Activated naive CD4-positive, alpha-beta T cell treated with anti-CD3 and anti-CD28 coated beads, Interleukin-2, amount 50 U/mL, for 16 hours (primary cell): ENCODE data around the gene PCDHB3.
A peak's percentile ranks its signal among the peaks of the same experiment; 100 is the strongest.
"Not testable (repeated sequence)": the region's sequence is repeated elsewhere in the genome, so short reads cannot be mapped to it uniquely, and the experiment has no call there.

Experiments
- DNase-seq: peaks from one replicate; pipeline ENCODE4 v3.0.0-alpha.2; 2020

The PCDHB3 gene

GRCh38 chr5:141100243-141100805 is at the start of gene PCDHB3:
TSS of gene PCDHB3 (plus strand) at chr5:141100473. CDS start at chr5:141100650, 177 bp downstream.
- no peak for DNase-seq

GRCh38 chr5:141050622-141051520 is 49.4 kb upstream of the PCDHB3 start, which contains the start of gene PCDHB1:
TSS of gene PCDHB1 (plus strand) at chr5:141051374. CDS start at chr5:141051471, 97 bp downstream.
- no peak for DNase-seq

GRCh38 chr5:141051521-141051866 is 48.8 kb upstream of the PCDHB3 start:
- no peak for DNase-seq

- DNase-seq = no peak
These were observed 22.4 kb upstream of the PCDHB3 start for GRCh38 chr5:141077826-141078225.

GRCh38 chr5:141082228-141082627 is 18.0 kb upstream of the PCDHB3 start:
- DNase-seq = no peak

- DNase-seq = peak; percentile 37
These were observed 15.7 kb upstream of the PCDHB3 start for GRCh38 chr5:141084487-141084989.

GRCh38 chr5:141094481-141095262 is 5.6 kb upstream of the PCDHB3 start, which contains the start of gene PCDHB2:
TSS of gene PCDHB2 (plus strand) at chr5:141094615. CDS start at chr5:141094791, 176 bp downstream.
- no peak for DNase-seq

GRCh38 chr5:141095263-141095641 is 5.0 kb upstream of the PCDHB3 start:
- no peak for DNase-seq

GRCh38 chr5:141096181-141096580 is 4.1 kb upstream of the PCDHB3 start:
- not testable (repeated sequence) for DNase-seq

- not testable (repeated sequence) for DNase-seq
These were observed 3.7 kb upstream of the PCDHB3 start for GRCh38 chr5:141096586-141096985.

GRCh38 chr5:141101059-141101458 is 786 bp downstream of the PCDHB3 start:
- no peak for DNase-seq

- not testable (repeated sequence) for DNase-seq
These were observed 1.8 kb downstream of the PCDHB3 start for GRCh38 chr5:141102070-141102469.

- not testable (repeated sequence) for DNase-seq
These were observed 2.2 kb downstream of the PCDHB3 start for GRCh38 chr5:141102471-141102870.

- no peak for DNase-seq
These were observed 5.1 kb downstream of the PCDHB3 start for GRCh38 chr5:141105350-141105749.

GRCh38 chr5:141119250-141119649 is 19.0 kb downstream of the PCDHB3 start:
- no peak for DNase-seq

GRCh38 chr5:141121563-141121962 is 21.3 kb downstream of the PCDHB3 start, which contains the start of gene PCDHB4:
TSS of gene PCDHB4 (plus strand) at chr5:141121818. CDS start at chr5:141121999, 181 bp downstream.
- no peak for DNase-seq

- DNase-seq = no peak
These were observed 21.7 kb downstream of the PCDHB3 start for GRCh38 chr5:141121985-141122384.

GRCh38 chr5:141123396-141124135 is 23.3 kb downstream of the PCDHB3 start:
- DNase-seq = not testable (repeated sequence)

- no peak for DNase-seq
These were observed 27.0 kb downstream of the PCDHB3 start for GRCh38 chr5:141127305-141127704.

GRCh38 chr5:141135030-141135717 is 34.9 kb downstream of the PCDHB3 start, which contains the start of gene PCDHB5:
TSS of gene PCDHB5 (plus strand) at chr5:141135206. CDS start at chr5:141135435, 229 bp downstream.
- no peak for DNase-seq

- no peak for DNase-seq
These were observed 35.5 kb downstream of the PCDHB3 start for GRCh38 chr5:141135718-141136266.
